Measurements from ENCODE around the gene LRRC51.
A peak's percentile ranks its signal among the peaks of the same experiment; 100 is the strongest.
"Not testable (repeated sequence)": the region's sequence is repeated elsewhere in the genome, so short reads cannot be mapped to it uniquely, and the experiment has no call there.

The LRRC51 gene

DNA sequence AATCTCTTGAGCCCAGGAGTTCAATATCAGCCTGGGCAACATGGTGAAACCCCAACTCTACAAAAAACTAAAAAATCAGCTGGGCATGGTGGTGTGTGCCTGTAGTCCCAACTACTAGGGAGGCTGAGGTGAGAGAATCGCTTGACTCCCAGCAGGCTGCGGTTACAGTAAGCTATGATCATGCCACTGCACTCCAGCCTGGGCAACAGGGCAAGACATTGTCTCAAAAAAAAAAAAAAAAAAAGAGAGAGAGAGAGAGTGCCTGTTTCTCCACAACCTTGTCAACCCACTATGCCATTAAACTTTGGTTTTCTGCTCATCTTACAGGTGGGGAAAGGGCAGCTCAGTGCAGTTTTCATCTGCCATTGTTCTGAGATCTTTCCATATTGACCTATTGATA is 60.0 kb downstream of the LRRC51 start:
- no peak for DNase-seq (ENCODE audit: low spot score)

DNA sequence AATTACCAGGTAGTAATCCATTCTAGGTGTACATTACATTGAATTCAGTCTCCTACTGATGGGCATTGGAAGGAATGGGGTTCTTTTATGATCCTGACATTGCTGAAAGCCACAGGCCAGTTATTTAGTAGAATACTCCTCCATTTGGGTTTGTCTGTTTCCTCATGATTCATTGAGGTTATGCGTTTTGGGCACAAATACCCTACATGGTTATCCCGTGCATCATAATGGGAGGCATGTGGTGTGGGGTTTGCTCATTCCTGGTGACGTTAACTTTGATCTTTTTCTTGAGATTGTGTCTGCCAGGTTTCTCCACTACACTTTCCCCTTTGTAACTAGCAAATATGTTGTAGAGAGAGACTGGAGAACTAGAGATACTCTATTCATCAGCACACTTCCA is 60.4 kb downstream of the LRRC51 start:
- DNase-seq (ENCODE audit: low spot score): peak; percentile 48

DNA sequence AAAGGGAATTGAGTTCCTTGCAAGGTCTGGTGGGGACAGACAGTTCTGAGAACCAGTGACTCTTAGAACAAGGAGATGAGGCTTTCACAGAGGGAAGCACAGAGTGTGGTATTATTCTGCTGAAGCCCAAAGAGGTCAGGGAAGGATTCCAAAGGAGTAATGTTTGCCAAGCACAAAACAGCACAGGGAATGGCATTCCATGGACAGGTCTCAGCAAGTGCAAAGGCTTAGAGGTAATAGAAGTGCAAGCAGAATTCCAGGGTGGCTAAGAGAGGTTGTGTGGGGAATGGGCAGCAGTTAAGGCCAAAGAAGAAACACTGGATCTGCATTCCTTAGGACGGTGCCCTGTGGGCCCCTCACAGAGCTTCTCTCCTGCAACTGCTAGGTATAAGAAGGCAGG is 61.4 kb downstream of the LRRC51 start:
- not testable (repeated sequence) for DNase-seq (ENCODE audit: low spot score)

DNA sequence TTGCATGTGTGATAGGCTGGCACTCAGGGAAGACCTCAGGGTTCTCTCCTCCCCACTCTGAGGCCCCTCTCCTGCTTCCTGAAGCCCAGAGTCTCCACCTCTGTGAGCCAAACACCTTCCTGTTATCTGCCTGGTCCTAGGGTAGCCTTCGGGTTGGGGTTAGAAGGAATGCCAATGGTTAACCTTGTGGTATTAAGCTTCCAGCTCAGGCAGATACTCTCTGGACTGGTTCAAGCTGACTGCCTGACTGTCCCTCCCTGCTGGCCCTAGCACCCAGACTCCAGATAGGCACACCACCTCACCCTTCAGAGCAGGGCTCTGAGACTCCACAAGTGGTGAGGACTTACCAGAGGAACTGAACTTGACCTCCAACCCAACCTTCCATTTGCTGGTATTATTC is 61.9 kb downstream of the LRRC51 start:
- not testable (repeated sequence) for DNase-seq (ENCODE audit: low spot score)

DNA sequence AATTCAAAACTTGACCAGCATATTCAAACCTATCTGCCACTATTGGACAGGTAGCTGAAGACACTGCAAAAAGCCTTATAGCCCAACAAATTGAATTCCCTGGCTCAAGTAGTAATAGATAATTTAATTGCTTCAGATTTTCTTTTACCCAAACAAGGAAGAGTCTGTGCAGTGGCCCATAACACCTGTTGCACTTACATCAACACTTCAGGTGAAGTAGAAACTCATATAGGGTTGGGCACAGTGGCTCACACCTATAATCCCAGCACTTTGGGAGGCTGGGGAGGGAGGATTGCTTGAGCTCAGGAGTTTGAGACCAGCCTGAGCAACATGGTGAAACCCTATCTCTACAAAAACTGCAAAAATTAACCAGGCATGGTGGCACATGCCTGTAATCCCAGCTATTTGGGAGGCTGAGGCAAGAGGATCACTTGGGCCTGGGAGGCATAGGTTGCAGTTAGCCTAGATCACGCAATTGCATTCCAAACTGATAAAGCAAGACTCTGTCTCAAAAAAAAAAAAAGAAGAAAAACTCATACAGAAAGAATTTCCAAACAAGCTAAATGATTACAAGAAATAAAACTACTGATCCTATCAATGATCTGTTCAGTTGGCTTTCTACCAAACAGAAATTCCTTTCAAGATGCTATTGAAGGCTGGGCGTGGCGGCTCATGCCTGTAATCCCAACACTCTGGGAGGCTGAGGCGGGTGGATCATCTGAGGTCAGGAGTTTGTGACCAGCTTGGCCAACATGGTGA is 64.3 kb downstream of the LRRC51 start:
- no peak for DNase-seq (ENCODE audit: low spot score)

Data from RKO (cell line).